ENCODE data around the gene KRTAP5-1. TPM values are rescaled to one million over a fixed set of nuclear protein-coding genes. Genes with fewer than 3 reads are reported as not detected.

KRTAP5-1 gene
- total RNA-seq, 1 donor from 2014 or later = not detected

DNA sequence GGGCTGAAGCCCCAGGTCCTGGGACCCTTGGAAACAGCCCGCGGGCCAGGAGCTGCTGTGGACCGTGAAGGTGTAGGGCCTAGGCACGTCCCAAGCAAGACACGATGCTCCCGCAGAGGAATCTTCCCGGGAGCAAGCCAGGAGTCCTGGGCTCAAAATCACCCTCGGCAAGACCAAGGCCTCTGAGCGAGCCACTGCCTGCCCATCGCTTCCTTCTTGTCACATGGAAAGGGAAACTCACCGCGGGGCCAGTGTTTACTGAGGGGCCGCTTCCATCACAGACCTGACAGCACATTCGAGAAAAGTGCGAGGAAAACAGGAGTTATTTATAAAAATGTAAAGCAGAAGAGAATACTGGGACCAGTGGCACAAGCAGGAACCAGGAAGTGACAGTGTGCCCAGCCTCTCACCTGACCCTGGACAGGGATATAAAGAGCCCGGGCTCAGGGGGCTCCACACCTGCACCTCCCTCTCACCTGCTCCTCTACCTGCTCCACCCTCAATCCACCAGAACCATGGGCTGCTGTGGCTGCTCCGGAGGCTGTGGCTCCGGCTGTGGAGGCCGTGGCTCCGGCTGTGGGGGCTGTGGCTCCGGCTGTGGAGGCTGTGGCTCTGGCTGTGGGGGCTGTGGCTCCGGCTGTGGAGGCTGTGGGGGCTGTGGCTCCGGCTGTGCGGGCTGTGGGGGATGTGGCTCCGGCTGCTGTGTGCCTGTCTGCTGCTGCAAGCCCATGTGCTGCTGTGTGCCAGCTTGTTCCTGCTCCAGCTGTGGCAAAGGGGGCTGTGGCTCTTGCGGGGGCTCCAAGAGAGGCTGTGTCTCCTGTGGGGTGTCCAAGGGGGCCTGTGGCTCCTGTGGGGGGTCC lies 44.5 kb upstream of the KRTAP5-1 start, which contains the start of gene KRTAP5-5:
Gene KRTAP5-5, plus strand, starts transcription at position 450 of the 860 bp plus-strand sequence. Its CDS starts 66 bp downstream, at position 516.
- peaks cover 41% of the 10 kb centered on the region for H3K27me3 Mint-ChIP-seq
- H3K36me3 Mint-ChIP-seq = no peaks in the 10 kb centered on the region
- no peaks in the 10 kb centered on the region for H3K9me3 Mint-ChIP-seq
- H3K4me1 Mint-ChIP-seq (ENCODE audit: unreplicated experiment) = peaks cover 4% of the 10 kb centered on the region
- DNase-seq (ENCODE audit: extremely low spot score, unreplicated experiment) = no peak
- TF ChIP-seq, protein P1, sequence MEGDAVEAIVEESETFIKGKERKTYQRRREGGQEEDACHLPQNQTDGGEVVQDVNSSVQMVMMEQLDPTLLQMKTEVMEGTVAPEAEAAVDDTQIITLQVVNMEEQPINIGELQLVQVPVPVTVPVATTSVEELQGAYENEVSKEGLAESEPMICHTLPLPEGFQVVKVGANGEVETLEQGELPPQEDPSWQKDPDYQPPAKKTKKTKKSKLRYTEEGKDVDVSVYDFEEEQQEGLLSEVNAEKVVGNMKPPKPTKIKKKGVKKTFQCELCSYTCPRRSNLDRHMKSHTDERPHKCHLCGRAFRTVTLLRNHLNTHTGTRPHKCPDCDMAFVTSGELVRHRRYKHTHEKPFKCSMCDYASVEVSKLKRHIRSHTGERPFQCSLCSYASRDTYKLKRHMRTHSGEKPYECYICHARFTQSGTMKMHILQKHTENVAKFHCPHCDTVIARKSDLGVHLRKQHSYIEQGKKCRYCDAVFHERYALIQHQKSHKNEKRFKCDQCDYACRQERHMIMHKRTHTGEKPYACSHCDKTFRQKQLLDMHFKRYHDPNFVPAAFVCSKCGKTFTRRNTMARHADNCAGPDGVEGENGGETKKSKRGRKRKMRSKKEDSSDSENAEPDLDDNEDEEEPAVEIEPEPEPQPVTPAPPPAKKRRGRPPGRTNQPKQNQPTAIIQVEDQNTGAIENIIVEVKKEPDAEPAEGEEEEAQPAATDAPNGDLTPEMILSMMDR (conservative IDR thresholded peaks at IDR 0.05) = no peak
- H3K4me3 Mint-ChIP-seq = no peak within 1 kb of the TSS
- no peak within 1 kb of the TSS for H3K27ac Mint-ChIP-seq

DNA sequence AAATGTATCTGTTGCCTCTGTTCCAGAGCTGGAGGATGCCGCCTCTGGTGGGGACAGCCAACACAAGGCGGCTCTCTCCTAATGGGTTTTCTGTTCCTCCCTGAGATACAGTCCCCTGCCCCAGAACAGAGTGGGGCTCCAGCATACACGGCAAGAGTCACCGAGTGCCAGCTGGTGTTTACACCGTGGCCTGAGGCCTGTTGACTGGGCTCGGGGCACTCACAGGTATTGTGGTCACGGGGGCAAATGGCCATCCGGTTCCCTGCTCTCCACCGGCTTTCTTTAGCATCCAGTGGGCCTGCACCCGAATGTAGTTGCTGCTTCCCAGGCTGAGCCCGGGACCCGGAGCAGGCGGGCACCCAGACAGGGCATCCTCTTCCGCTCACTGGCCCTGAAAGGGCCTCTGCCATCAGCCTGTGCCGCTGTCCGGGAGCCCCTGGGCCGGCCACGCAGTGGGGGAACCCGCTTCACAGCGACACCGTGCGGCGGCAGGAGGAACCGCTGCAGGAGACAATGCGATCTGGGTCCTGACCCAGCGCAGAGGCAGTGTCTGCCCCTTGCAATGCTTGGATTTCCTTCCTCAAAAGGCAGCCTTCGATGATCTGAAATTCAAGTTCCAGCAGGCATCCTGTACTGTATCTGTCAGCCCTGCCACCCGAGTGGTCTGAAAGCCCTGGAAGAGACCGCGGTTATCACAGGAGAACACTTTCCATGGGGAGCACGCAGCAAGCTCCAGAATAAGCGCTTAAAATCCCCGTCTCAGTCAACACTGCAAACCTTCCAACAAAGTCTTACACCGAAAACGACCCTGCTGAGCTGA lies 43.6 kb upstream of the KRTAP5-1 start:
- TF ChIP-seq, protein P1 (conservative IDR thresholded peaks at IDR 0.05) = peak; percentile 95
- H3K36me3 Mint-ChIP-seq = no peaks in the 10 kb centered on the region
- no peak for DNase-seq (ENCODE audit: extremely low spot score, unreplicated experiment)
- no peak overlapping the region for H3K4me3 Mint-ChIP-seq
- peaks cover 4% of the 10 kb centered on the region for H3K4me1 Mint-ChIP-seq (ENCODE audit: unreplicated experiment)
- no peak overlapping the region for H3K27ac Mint-ChIP-seq
- no peaks in the 10 kb centered on the region for H3K9me3 Mint-ChIP-seq
- peaks cover 41% of the 10 kb centered on the region for H3K27me3 Mint-ChIP-seq

DNA sequence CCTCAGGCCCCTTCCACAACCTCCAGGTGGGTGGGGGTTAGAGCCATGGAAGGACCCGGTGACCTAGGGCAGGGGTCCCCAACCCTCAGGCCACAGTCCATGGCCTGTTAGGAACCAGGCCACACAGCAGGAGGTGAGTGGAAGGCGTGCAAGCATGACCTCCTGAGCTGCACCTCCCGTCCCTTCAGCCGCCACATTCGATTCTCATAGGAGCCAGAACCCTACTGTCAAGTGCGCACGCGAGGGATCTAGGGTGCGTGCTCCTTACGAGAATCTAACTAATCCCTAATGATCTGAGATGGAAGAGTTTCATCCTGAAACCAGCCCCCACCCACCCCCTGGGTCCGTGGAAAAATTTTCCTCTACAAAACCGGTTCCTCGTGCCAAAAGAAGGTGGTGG lies 40.5 kb upstream of the KRTAP5-1 start:
- Mint-ChIP-seq H3K27me3 (peaks cover 35% of the 10 kb centered on the region), H3K36me3 (no peaks in the 10 kb centered on the region), H3K27ac (no peak overlapping the region), H3K4me1 (ENCODE audit: unreplicated experiment) (no peaks in the 10 kb centered on the region), H3K9me3 (no peaks in the 10 kb centered on the region), H3K4me3 (no peak overlapping the region)
- DNase-seq (ENCODE audit: extremely low spot score, unreplicated experiment) = no peak
- TF ChIP-seq, protein P1 (conservative IDR thresholded peaks at IDR 0.05) = no peak

DNA sequence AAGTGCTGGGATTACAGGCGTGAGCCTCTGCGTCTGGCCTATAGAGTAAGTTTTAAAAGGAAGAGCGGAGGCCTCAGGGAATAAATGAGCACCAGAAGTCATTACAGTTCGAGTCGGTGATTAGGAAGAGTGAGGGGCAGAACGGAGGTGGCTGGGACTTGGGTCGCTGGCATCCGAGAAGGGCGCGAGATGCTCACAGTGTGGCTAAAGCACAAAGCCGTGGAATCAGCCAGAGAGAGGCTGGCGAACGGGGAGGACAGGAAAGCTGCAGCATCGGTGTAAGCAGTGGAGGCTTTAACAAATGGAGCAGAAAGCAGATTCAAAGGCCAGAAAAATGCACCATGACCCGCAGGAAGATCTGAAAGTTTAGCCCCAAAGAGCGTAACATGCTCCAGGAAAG lies 39.5 kb upstream of the KRTAP5-1 start:
- no peak for DNase-seq (ENCODE audit: extremely low spot score, unreplicated experiment)
- H3K4me3 Mint-ChIP-seq = no peak overlapping the region
- H3K36me3 Mint-ChIP-seq = no peaks in the 10 kb centered on the region
- TF ChIP-seq, protein P1 (conservative IDR thresholded peaks at IDR 0.05) = no peak
- peaks cover under 1% of the 10 kb centered on the region for H3K4me1 Mint-ChIP-seq (ENCODE audit: unreplicated experiment)
- peaks cover 38% of the 10 kb centered on the region for H3K27me3 Mint-ChIP-seq
- no peaks in the 10 kb centered on the region for H3K9me3 Mint-ChIP-seq
- H3K27ac Mint-ChIP-seq = no peak overlapping the region

DNA sequence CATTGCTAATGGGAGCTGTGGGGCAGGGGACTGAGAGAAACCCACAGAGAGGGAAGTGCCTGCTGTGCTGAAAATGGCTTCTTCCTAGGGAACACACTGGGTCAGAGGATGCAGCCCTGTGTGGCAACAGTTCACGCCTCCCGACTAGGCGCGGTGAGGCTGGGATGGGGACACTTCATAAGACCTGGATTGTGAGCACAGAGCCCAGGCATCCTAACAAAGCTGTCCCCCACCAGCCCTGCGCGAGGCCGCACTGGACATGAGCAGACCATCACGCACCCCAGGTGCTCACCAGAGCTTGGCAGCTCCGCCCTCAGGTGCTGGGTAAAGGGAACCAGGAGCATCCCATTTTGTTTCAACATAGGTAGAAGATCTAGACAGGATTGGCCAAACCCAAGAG lies 38.6 kb upstream of the KRTAP5-1 start:
- TF ChIP-seq, protein P1 (conservative IDR thresholded peaks at IDR 0.05) = no peak
- no peak for DNase-seq (ENCODE audit: extremely low spot score, unreplicated experiment)
- Mint-ChIP-seq H3K36me3 (no peaks in the 10 kb centered on the region), H3K4me3 (no peak overlapping the region), H3K9me3 (no peaks in the 10 kb centered on the region), H3K4me1 (ENCODE audit: unreplicated experiment) (peaks cover 5% of the 10 kb centered on the region), H3K27ac (no peak overlapping the region), H3K27me3 (peaks cover 36% of the 10 kb centered on the region)

Data from type B pancreatic cell (in vitro differentiated cells).